ENCODE measurements around the gene APOL4.
"Not testable (repeated sequence)": the region's sequence is repeated elsewhere in the genome, so short reads cannot be mapped to it uniquely, and the experiment has no call there.

Gene APOL4

DNA sequence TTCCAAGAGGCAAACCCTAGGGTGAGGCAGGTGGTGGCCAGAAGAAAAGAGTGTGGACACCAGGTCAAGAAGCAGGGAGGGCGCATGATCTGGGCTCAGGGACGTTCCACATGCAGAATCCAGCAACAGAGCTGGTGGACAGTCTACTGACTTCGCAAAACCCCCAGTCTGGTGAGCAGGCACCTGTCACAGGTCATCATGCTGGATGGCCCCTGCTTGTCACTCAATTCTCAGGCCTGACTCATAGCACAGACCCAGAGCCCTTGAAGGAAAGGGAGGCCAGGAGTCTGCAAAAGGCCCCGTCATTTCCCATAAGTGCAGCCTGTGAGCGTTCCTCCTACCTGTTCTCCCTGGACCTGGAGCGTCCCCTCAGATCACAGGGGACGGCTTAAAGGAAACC, 18.2 kb downstream of the APOL4 start:
- DNase-seq (ENCODE audit: low spot score): no peak

- DNase-seq (ENCODE audit: low spot score): no peak
These were observed 18.8 kb downstream of the APOL4 start for GRCh38 chr22:36182857-36183256.

GRCh38 chr22:36182056-36182455, 19.6 kb downstream of the APOL4 start:
- no peak for DNase-seq (ENCODE audit: low spot score)

GRCh38 chr22:36180928-36181327, 20.7 kb downstream of the APOL4 start:
- DNase-seq (ENCODE audit: low spot score): no peak

GRCh38 chr22:36180038-36180880, 21.4 kb downstream of the APOL4 start:
- peak; percentile 72 for DNase-seq (ENCODE audit: low spot score)

DNA sequence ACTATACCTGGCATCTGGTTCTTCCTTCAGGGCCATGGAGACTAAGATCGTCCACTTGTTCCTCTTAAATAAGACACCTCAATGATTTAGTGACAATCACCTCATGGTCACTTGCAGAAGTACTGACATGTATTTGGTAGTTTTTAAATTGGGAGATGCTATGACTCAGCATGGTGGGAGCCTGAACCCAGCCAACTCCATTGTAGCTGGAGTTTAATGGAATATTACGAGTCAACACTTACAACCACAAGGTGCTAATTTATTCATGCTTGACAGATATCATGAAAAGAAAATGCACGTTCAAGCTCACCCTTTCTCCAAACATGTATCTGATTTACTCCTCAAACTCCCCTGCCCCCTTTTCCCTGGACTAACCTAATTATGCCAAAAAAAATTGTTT, 24.4 kb downstream of the APOL4 start:
- DNase-seq (ENCODE audit: low spot score): no peak

DNA sequence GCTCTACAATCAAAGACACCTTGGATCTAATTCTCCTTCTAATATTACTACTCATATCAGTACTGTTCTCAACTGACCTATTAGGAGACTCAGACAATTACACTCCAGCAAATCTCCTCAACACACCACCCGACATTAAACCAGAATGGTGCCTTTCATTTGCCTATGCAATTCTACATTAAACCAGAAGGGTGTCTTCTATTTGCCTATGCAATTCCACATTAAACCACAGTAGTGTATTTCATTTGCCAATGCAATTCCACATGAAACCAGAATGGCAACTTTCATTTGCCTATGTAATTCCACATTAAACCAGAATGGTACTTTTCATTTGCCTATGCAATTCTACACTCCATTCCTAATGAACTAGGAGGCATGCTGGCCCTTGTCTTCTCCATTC, 25.7 kb downstream of the APOL4 start:
- DNase-seq (ENCODE audit: low spot score): no peak

DNA sequence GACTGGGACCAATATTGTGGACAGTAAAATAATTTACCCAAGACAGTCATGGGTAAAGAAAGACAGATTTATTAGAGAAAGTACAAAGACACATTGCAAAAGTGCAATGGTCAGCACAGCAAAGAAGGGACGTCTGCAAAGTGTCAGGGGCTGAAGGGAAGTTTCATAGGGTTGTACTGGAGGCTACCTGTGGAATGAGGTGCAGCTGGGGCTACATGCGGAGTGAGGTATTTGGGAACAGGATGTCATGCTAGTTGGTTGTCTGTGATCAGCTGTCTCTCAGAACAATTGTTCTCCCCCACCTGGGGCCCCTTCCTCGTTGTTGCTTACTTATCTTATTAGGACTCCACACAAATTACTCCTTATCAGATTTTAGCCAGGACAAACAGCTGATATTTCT, 29.7 kb downstream of the APOL4 start:
- no peak for DNase-seq (ENCODE audit: low spot score)

DNA sequence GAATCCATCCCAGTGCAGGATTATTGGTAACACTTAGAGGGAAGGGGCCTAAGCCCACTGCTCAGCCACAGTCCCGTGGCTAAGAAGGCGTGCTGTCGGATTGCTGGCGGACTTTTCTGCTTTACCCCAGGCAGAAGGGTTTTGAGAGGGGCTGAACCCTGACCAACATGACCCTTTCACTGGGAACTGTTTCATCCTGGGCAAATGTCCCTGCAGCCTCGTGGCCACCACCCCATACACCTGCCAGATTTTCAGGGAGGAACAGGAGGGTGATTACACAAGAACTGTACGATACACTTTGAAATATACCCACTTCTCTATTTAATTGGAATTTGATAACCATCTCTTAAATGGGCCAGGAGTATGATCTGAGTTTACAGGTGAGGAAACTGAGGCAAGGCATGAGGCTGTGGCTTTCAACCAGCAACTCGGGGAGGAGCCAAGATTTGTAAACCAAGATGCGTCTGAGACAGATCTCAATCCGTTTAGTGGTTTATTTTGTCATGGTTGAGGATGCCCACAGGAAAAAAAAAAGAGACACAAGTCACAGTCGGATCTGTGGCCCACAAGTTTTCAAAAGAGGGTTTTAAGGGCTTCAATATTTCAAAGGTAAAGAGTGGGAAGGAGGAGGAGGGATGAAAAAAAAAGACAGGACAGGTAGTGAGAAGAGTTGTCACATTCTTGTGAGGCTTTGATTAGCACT, 34.9 kb downstream of the APOL4 start:
- DNase-seq (ENCODE audit: low spot score): no peak

- DNase-seq (ENCODE audit: low spot score): no peak
These were observed 35.5 kb downstream of the APOL4 start for GRCh38 chr22:36166086-36166485.

GRCh38 chr22:36165141-36165540, 36.5 kb downstream of the APOL4 start:
- no peak for DNase-seq (ENCODE audit: low spot score)

DNA sequence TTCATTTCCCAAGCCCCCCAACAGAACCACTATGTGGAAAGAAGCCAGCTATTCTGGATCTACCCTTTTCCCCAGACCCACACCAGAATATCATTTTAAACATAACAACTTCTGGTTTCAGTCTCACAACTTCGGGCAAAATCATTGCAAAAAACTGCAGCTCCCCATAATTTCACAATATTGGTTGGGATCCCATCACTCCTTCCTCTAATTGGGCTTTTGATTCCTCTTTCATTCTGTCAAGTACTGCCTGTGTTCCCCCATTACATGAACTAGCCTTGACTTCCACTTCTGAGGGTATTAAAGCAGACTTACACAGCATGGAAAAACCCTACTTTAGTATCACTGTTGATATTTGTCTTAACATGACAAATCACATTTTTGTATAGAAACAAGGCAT, 37.0 kb downstream of the APOL4 start:
- no peak for DNase-seq (ENCODE audit: low spot score)

GRCh38 chr22:36163497-36163896, 38.1 kb downstream of the APOL4 start:
- DNase-seq (ENCODE audit: low spot score): no peak

- no peak for DNase-seq (ENCODE audit: low spot score)
These were observed 39.2 kb downstream of the APOL4 start for GRCh38 chr22:36162127-36163034.

DNA sequence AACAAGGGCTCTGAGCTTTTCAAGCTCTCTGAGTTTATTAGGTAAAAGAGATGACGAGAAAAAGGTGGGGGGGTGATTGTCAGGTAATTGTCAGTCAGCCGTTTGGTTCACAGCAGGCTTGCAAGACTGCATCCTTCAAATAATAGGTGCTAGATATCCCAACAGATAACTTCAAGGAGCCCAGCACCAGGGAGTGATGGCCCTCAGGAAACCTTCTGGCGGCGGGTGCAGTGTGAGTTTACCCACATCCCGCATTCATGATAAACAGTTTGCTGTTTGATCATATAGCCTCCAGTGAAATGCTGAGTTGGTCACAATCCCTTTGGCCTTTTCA, 39.8 kb downstream of the APOL4 start:
- DNase-seq (ENCODE audit: low spot score): not testable (repeated sequence)

DNA sequence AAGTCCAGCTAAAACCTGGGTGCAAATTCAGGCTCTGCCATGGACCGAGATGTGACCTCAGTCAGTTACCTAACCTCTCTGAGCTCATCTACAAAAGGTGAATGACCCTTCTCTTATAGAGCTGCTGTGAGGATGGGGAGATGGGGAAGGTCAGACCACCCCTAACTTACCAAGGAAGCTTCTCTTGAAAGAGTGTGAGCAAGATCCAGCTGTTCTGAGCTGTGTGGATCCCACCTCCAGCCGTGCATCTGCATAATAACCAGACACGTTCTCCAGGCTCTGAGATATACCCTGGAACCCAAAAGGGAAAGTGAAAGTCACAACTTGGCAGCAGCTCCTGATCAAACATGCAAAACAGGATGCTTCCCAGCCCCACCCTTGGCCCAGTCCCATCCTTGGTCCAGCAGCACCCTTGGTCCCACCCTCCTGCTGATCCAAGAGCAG, 41.1 kb downstream of the APOL4 start, which contains the start of gene APOL3:
TSS of gene APOL3 (minus strand) at position 257 of the 444 bp plus-strand sequence. CDS start 11,700 bp downstream, outside the sequence.
- no peak for DNase-seq (ENCODE audit: low spot score)

DNA sequence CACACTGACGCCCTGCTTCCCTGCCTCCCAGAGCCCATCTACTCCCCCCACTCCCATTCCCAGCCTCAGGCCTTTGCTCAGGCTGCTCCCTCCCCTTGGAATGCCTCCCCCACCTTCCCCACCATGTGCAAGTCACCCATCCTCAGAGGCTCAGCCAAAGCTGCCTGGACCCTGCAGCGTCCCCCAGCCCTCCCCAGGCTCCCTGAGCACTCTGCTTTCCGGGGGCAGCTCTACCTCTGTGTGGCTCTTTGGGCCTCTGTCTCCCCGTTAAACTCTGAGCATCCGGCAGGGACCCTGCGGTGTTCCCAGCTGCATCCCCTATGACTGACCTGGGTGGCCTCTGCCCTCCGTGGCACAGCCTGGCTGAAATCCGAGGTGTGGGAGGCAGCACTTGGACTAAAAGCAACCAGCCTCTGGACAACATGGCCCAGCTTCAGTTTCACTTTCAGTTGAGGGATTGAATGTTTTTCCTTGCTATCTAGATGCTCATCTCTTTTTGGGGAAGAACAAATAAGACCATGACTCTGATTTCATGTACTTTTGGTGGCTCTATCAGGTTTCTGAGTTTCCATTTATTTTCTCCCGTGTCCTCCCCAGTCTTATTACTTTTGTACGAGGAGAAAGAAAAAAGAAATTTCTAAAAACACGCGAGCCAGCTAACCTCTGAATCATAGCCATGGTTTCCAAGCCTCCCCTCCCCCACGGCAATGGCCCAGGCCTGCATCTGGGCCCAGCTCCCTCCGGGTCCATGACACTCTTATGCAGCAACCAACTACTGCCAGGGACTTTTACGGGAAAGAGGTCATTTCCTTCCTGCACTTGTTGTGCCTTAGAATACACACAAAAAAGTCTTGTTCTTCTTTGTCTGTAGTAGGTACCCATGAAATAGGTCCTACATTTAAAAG, 44.8 kb downstream of the APOL4 start:
- no peak for DNase-seq (ENCODE audit: low spot score)

- DNase-seq (ENCODE audit: low spot score): no peak
These were observed 45.5 kb downstream of the APOL4 start for GRCh38 chr22:36156119-36156514.

DNA sequence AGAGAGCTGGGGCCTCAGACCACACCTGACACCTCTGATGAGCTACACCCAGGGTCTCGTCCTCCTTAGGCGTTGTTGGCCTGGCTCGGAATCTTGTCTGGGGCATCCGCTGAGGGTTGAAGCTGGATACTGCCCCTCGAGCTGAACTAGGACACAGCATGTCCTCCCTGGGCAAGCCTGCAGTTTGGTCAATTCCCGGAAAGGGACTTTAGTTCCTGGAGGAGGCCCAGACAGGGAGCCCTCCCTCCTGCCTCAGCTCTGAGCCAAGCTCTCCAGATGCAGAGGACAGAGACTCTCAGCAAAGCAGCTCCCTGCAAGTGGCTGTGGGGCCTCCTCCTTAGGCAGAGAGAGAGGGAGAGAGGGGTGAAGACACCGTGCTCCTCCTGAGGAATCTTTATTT, 45.9 kb downstream of the APOL4 start:
- no peak for DNase-seq (ENCODE audit: low spot score)

DNA sequence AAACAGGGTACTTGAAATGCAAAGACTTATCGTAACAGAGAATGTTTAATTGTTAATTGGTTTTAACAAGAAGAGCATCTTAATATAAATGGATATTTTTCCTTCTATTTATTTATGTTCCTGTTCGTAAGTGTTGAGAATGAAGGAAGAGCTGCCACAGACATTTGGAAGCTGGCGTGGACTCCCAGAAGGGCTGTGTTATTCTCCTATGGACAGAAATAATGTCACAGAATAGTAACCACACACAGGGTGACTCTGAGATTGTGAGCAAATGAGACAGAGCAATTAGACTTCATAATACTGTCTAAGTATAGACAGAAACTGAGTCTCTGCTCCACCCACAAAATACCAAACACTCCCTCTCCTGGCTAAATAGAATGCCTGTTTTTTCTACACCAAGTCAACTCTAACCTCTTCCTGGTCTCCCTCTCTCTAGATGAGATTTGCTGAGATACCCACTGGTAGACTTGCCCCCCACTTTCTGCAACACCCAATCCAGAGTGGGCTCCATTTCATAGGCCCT, 47.1 kb downstream of the APOL4 start:
- DNase-seq (ENCODE audit: low spot score): no peak

All from HuH-7 (cell line).